ENCODE measurements around the gene KLHL13. TPM values are rescaled to one million over a fixed set of nuclear protein-coding genes. Genes with fewer than 3 reads are reported as not detected.
"Not testable (repeated sequence)": the region's sequence is repeated elsewhere in the genome, so short reads cannot be mapped to it uniquely, and the experiment has no call there.

Gene KLHL13
- polyA plus RNA-seq, 1 experiment, result 10.7 TPM

DNA sequence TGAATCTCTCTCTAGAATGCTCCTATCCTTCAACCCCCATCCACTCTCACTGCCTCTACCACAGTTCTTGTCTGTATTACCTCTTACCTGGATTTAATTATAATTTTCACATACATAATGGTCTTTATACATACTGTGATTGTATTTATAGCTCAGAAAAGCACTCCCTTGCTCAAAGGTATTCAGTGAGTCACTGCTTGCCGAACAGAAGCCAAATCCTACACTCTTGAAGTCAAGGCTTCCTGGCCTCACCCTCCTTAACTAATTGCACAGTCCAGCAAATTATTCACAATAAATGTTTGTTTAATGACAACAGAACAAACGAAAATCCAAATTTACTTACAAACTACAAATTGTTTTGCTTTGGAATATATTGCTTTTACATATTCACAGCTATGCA is 159.5 kb downstream of the KLHL13 start:
- CTCF ChIA-PET, result no interaction called here

GRCh38 chrX:117939296-117939695 is 177.3 kb downstream of the KLHL13 start:
- H3K9me3 ChIP-seq (ENCODE audit: control insufficient read depth, insufficient read depth, low read length); H3K27me3 ChIP-seq (ENCODE audit: control insufficient read depth, insufficient read depth, low read length); DNase-seq (ENCODE audit: low read depth, low spot score); H3K27ac ChIP-seq (ENCODE audit: low read depth, low read length); CTCF ChIA-PET; H3K4me3 ChIP-seq (ENCODE audit: low read depth, low read length); POLR2A ChIA-PET: not testable (repeated sequence)

More for the DNA sequence above, 159.5 kb downstream of the KLHL13 start:
- Histone ChIP-seq H3K27me3 (ENCODE audit: control insufficient read depth, insufficient read depth, low read length) (no peaks in the 10 kb centered on the region), H3K9me3 (ENCODE audit: control insufficient read depth, insufficient read depth, low read length) (no peaks in the 10 kb centered on the region), H3K4me3 (ENCODE audit: low read depth, low read length) (no peak overlapping the region), H3K27ac (ENCODE audit: low read depth, low read length) (no peak overlapping the region)
- POLR2A ChIA-PET, result no interaction called here
- TF ChIP-seq, protein P1, sequence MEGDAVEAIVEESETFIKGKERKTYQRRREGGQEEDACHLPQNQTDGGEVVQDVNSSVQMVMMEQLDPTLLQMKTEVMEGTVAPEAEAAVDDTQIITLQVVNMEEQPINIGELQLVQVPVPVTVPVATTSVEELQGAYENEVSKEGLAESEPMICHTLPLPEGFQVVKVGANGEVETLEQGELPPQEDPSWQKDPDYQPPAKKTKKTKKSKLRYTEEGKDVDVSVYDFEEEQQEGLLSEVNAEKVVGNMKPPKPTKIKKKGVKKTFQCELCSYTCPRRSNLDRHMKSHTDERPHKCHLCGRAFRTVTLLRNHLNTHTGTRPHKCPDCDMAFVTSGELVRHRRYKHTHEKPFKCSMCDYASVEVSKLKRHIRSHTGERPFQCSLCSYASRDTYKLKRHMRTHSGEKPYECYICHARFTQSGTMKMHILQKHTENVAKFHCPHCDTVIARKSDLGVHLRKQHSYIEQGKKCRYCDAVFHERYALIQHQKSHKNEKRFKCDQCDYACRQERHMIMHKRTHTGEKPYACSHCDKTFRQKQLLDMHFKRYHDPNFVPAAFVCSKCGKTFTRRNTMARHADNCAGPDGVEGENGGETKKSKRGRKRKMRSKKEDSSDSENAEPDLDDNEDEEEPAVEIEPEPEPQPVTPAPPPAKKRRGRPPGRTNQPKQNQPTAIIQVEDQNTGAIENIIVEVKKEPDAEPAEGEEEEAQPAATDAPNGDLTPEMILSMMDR (IDR thresholded peaks at IDR 0.05; ENCODE audit: low read depth, low read length), result no peak
- no peak for DNase-seq (ENCODE audit: low read depth, low spot score)

DNA sequence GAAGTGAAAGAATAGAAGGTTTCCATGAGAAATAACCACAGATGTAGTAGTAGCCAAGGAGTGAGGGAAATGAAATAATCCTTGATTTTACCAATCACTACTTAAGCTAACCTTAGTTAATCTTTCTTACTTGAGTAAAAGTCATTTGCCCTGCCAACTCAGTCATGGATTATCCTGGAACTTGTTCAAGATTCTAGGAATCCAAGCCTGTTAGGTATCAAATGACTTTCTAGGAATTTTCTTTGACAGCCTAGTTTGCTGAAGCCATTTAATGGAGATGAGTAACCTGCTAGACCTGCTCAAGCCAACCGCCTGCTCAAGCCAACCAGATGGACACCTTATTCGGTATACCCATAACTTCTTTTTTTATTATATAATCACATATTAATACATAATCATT is 180.5 kb downstream of the KLHL13 start:
- TF ChIP-seq, protein P1 (IDR thresholded peaks at IDR 0.05; ENCODE audit: low read depth, low read length), result no peak
- ChIA-PET POLR2A (no interaction called here), CTCF (no interaction called here)
- Histone ChIP-seq H3K27me3 (ENCODE audit: control insufficient read depth, insufficient read depth, low read length) (no peaks in the 10 kb centered on the region), H3K4me3 (ENCODE audit: low read depth, low read length) (no peak overlapping the region), H3K9me3 (ENCODE audit: control insufficient read depth, insufficient read depth, low read length) (no peaks in the 10 kb centered on the region), H3K27ac (ENCODE audit: low read depth, low read length) (no peak overlapping the region)
- DNase-seq (ENCODE audit: low read depth, low spot score), result no peak

- H3K4me3 ChIP-seq (ENCODE audit: low read depth, low read length); CTCF ChIA-PET; H3K27me3 ChIP-seq (ENCODE audit: control insufficient read depth, insufficient read depth, low read length); DNase-seq (ENCODE audit: low read depth, low spot score); H3K9me3 ChIP-seq (ENCODE audit: control insufficient read depth, insufficient read depth, low read length); H3K27ac ChIP-seq (ENCODE audit: low read depth, low read length): not testable (repeated sequence)
- POLR2A ChIA-PET, result interaction anchor here (0.6 kb wide), 1 partner anchor 537 kb away, joined by 3 read pairs; no protein-coding TSS in a partner anchor
Measured at GRCh38 chrX:117930116-117930515, 186.5 kb downstream of the KLHL13 start.

DNA sequence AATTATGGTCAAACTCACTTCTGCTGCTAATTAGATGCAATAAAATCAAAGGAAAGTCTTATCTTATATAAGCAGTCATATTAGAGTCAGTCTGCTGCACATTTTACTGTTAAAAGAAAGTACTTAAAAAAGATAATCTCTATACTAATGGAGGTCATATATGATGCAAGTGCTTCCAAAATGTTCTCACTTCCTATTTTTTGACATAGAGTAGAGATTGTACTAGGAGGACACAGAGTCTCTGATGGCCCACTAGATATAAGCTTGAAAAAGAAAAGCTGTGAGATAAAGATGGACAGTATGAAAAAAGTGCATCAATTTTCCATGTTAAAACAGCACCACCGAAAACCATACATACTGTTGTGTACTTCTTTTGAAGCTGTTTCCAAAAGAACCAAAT is 196.9 kb downstream of the KLHL13 start:
- POLR2A ChIA-PET, result no interaction called here
- no peak for DNase-seq (ENCODE audit: low read depth, low spot score)

GRCh38 chrX:117910216-117910615 is 206.4 kb downstream of the KLHL13 start:
- Histone ChIP-seq H3K9me3 (ENCODE audit: control insufficient read depth, insufficient read depth, low read length) (no peaks in the 10 kb centered on the region), H3K27ac (ENCODE audit: low read depth, low read length) (no peak overlapping the region), H3K4me3 (ENCODE audit: low read depth, low read length) (no peak overlapping the region), H3K27me3 (ENCODE audit: control insufficient read depth, insufficient read depth, low read length) (no peaks in the 10 kb centered on the region)
- POLR2A ChIA-PET, result no interaction called here
- TF ChIP-seq, protein P1 (IDR thresholded peaks at IDR 0.05; ENCODE audit: low read depth, low read length), result no peak
- CTCF ChIA-PET, result no interaction called here
- DNase-seq (ENCODE audit: low read depth, low spot score), result no peak

More for the DNA sequence above, 196.9 kb downstream of the KLHL13 start:
- H3K4me3 ChIP-seq (ENCODE audit: low read depth, low read length), result no peak overlapping the region
- CTCF ChIA-PET, result no interaction called here
- H3K9me3 ChIP-seq (ENCODE audit: control insufficient read depth, insufficient read depth, low read length), result no peaks in the 10 kb centered on the region
- H3K27me3 ChIP-seq (ENCODE audit: control insufficient read depth, insufficient read depth, low read length), result no peaks in the 10 kb centered on the region
- no peak overlapping the region for H3K27ac ChIP-seq (ENCODE audit: low read depth, low read length)
- TF ChIP-seq, protein P1 (IDR thresholded peaks at IDR 0.05; ENCODE audit: low read depth, low read length), result no peak

Measured in AG04450 (cell line).